Psoas muscle (tissue), 8 donors: ENCODE measurements around the gene FOXN3. TPM values are rescaled to one million over a fixed set of nuclear protein-coding genes. Genes with fewer than 3 reads are reported as not detected.

Experiments used
- ATAC-seq, 4 donors: fragments of 200-7000 bp; cut with Tn5 transposase; one replicate each; pipeline ENCODE4 v1.9.1; 2020; ENCODE audit warnings: moderate library complexity in 3 of 4, mild to moderate bottlenecking in 2 of 4
- DNase-seq, 2 donors: peaks; one replicate each; pipeline ENCODE4 v3.0.0-alpha.2; 2020
- H3K27ac ChIP-seq: fragments of 200-600 bp; one replicate; pipeline ENCODE4 v1.8.0; 2022
- H3K27me3 ChIP-seq, 3 donors: fragments of 200-600 bp in 1 of 3; one replicate each; pipeline versions ENCODE4 v1.6.1 to v1.8.0; 2013 to 2022; ENCODE audit warnings: low read length in 2 of 3, mild to moderate bottlenecking in 2 of 3, moderate library complexity in 1 of 3; ENCODE audit not compliant: insufficient read depth in 3 of 3
- H3K36me3 ChIP-seq, 2 donors: fragments of 200-600 bp in 1 of 2; one replicate each; pipeline versions ENCODE4 v1.6.1 to v1.8.0; 2013 to 2022; ENCODE audit warnings: low read depth in 1 of 2, mild to moderate bottlenecking in 1 of 2, moderate library complexity in 1 of 2; ENCODE audit not compliant: insufficient read depth in 1 of 2
- H3K4me1 ChIP-seq: fragments of 200-600 bp; one replicate; pipeline ENCODE4 v1.8.0; 2022
- H3K4me3 ChIP-seq: fragments of 200-600 bp; one replicate; pipeline ENCODE4 v1.8.0; 2022; ENCODE audit warnings: mild to moderate bottlenecking
- H3K9me3 ChIP-seq: fragments of 200-600 bp; one replicate; pipeline ENCODE4 v1.8.0; 2022
- CTCF ChIP-seq: fragments of 200-600 bp; IDR thresholded peaks from one replicate; pipeline ENCODE4 v1.8.0; 2022; ENCODE audit warnings: antibody characterized with exemption
- WGBS, 3 donors: extraction: QIAGEN DNeasy Blood & Tissue Kit; methylation state at CpG; one replicate each; pipeline versions ENCODE4 v1.1.6 to v1.1.7; 2013; 5-methylcytosine and 5-hydroxymethylcytosine counted together
- intact Hi-C, 2 donors: fragments of 100-400 bp; cut with DNase I; formaldehyde crosslinking; loops; one replicate each; pipeline versions ENCODE4 v1.11.0 to v1.14.2; 2022
- polyA plus RNA-seq, 3 donors: library from polyadenylated mRNA; stranded (reverse); fragments of 200-250 nt; gene quantifications; one replicate each; pipeline ENCODE4 v1.2.3, GENCODE V29; 2013
- total RNA-seq, 4 donors: library from RNA; stranded (reverse); fragmentation: NEBNext Ultra II Directional in 2 of 4; extraction: Animal tissue kit (Norgen Biotek cat#: 25700) in 2 of 4; gene quantifications; one replicate each; pipeline versions ENCODE4 v1.2.1 to v1.2.4, GENCODE V29; 2021 to 2023
- donor health status: healthy with polysubstance abuse.
- donor health status: DM: no; HTN: no; CAD: no; lungs with moderate emphysema.
- donor health status: Bipolar disorder and iron deficiency.
- donor health status: healthy.
- donor health status: DM: yes; HTN: yes; CAD: no.
- donor health status: DM: no; HTN: no; CAD: no.
- donor health status: DM: no; HTN: no; CAD: no.
- donor health status: DM: yes; HTN: yes; CAD: no.

Gene FOXN3
- total and polyA plus RNA-seq, 7 donors = 10.1 to 123 (median 73.6) TPM

- ATAC-seq (peak; percentile 62 to 74 (median 65)), DNase-seq (peak; percentile 62 to 81)
- peaks cover 25% of the 10 kb centered on the region for H3K4me1 ChIP-seq
- H3K36me3 ChIP-seq = peaks cover 0 to 2% of the 10 kb centered on the region in 2 donors
- peak overlapping the region; percentile 88 for H3K4me3 ChIP-seq
- 1 to 2% (median 1%) methylated on average over 29 to 51 of the region's 51 CpGs for WGBS, 3 donors
- intact Hi-C loops = loop anchor here (1.0 to 10.0 kb wide), 5 partner anchors 200 to 377 kb away; no protein-coding TSS in a partner anchor
- peak overlapping the region; percentile 98 for H3K27ac ChIP-seq
- no peaks in the 10 kb centered on the region for H3K9me3 ChIP-seq
- no peaks in the 10 kb centered on the region for H3K27me3 ChIP-seq
- peak; percentile 59 for TF ChIP-seq CTCF
Measured at GRCh38 chr14:89417465-89418225, 612 bp upstream of the FOXN3 start.

GRCh38 chr14:89416002-89416995 is 734 bp downstream of the FOXN3 start:
- no peak for TF ChIP-seq CTCF
- ATAC-seq = peak; percentile 86 to 91 (median 86)
- no peaks in the 10 kb centered on the region for H3K27me3 ChIP-seq
- peaks cover 2 to 10% of the 10 kb centered on the region in 2 donors for H3K36me3 ChIP-seq
- H3K4me1 ChIP-seq = peaks cover 22% of the 10 kb centered on the region
- H3K4me3 ChIP-seq = peak overlapping the region; percentile 82
- H3K27ac ChIP-seq = peak overlapping the region; percentile 96
- 0 to 1% (median 0%) methylated on average over 65 to 98 of the region's 98 CpGs for WGBS, 3 donors
- peak; percentile 99 to 100 for DNase-seq
- intact Hi-C loops = loop anchor here (5.0 to 10.0 kb wide), 4 partner anchors 201 to 374 kb away; no protein-coding TSS in a partner anchor
- H3K9me3 ChIP-seq = no peaks in the 10 kb centered on the region

- TF ChIP-seq CTCF = no peak
- no peak for DNase-seq
Measured at GRCh38 chr14:89415159-89415558, 1.9 kb downstream of the FOXN3 start.

GRCh38 chr14:89411976-89412375 is 5.1 kb downstream of the FOXN3 start:
- Histone ChIP-seq H3K36me3 (peaks cover 2 to 20% of the 10 kb centered on the region in 2 donors), H3K9me3 (no peaks in the 10 kb centered on the region), H3K4me3 (no peak overlapping the region), H3K4me1 (peaks cover 46% of the 10 kb centered on the region), H3K27me3 (no peaks in the 10 kb centered on the region), H3K27ac (no peak overlapping the region)
- no peak for ATAC-seq
- no peak for DNase-seq
- no peak for TF ChIP-seq CTCF
- intact Hi-C loops = loop anchor here in 1 of 2 donors (10.0 kb wide), 1 partner anchor 227 kb away; no protein-coding TSS in a partner anchor
- 91 to 95% (median 91%) methylated on average over 11 of the region's 11 CpGs for WGBS, 3 donors

More at GRCh38 chr14:89415159-89415558, 1.9 kb downstream of the FOXN3 start:
- no peak for ATAC-seq
- intact Hi-C loops = loop anchor here (5.0 to 10.0 kb wide), 4 partner anchors 202 to 373 kb away; no protein-coding TSS in a partner anchor
- Histone ChIP-seq H3K27me3 (no peaks in the 10 kb centered on the region), H3K36me3 (peaks cover 2 to 20% of the 10 kb centered on the region in 2 donors), H3K9me3 (no peaks in the 10 kb centered on the region), H3K4me3 (peak overlapping the region; percentile 82), H3K4me1 (peaks cover 30% of the 10 kb centered on the region), H3K27ac (peak overlapping the region; percentile 96)
- WGBS, 3 donors = 23 to 27% (median 24%) methylated on average over 5 of the region's 5 CpGs
